Activated naive CD8-positive, alpha-beta T cell treated with anti-CD3 and anti-CD28 coated beads, Interleukin-2, amount 50 U/mL, for 24 hours (primary cell): ENCODE results near the gene ANKRD22.
A peak's percentile ranks its signal among the peaks of the same experiment; 100 is the strongest.

Experiments
- ATAC-seq: fragments of 150-1000 bp; cut with Tn5 transposase; one replicate; pipeline ENCODE4 v1.10.0; 2021
- DNase-seq: peaks from one replicate; pipeline ENCODE4 v3.0.0; 2021
- H3K27ac Mint-ChIP-seq: one replicate; pipeline ENCODE4 v1.8.0; 2021; ENCODE audit warnings: mild to moderate bottlenecking, mixed read lengths
- H3K27me3 Mint-ChIP-seq: one replicate; pipeline ENCODE4 v1.8.0; 2021; ENCODE audit warnings: mixed read lengths
- H3K36me3 Mint-ChIP-seq: one replicate; pipeline ENCODE4 v1.8.0; 2021; ENCODE audit warnings: low read depth, mixed read lengths
- H3K4me1 Mint-ChIP-seq: one replicate; pipeline ENCODE4 v1.8.0; 2021; ENCODE audit warnings: mixed read lengths
- H3K4me3 Mint-ChIP-seq: one replicate; pipeline ENCODE4 v1.8.0; 2021; ENCODE audit warnings: mild to moderate bottlenecking, moderate library complexity, mixed read lengths
- H3K9me3 Mint-ChIP-seq: one replicate; pipeline ENCODE4 v1.8.0; 2021; ENCODE audit warnings: mixed read lengths

ANKRD22 gene

DNA sequence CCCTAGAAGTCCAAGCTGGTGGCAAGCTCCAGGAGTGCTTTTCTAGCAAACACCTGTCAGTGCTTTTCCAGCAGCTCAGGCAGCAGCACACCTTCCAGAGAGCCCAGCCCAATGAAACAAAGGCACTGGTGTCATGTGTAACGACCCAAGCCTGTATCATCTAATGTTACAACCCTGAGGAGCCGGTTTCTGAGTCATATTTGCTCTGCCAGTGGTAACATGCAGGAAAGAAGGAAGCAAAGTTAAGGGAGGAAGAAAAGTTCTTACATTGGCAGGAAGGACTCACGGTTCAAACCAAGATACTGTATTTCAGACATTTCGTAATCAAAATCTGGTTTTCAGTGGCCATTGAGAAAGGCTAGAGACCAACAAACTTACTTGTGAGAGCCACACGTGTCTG is at the start of gene ANKRD22:
TSS of gene ANKRD22 (minus strand) at position 139 of the 400 bp plus-strand sequence. CDS start 237 bp downstream, outside the sequence.
- no peak for ATAC-seq
- Mint-ChIP-seq H3K9me3 (no peaks in the 10 kb centered on the region), H3K27me3 (no peaks in the 10 kb centered on the region), H3K4me3 (no peak within 1 kb of the TSS), H3K36me3 (no peaks in the 10 kb centered on the region), H3K4me1 (peaks cover 20% of the 10 kb centered on the region), H3K27ac (no peak within 1 kb of the TSS)
- no peak for DNase-seq

DNA sequence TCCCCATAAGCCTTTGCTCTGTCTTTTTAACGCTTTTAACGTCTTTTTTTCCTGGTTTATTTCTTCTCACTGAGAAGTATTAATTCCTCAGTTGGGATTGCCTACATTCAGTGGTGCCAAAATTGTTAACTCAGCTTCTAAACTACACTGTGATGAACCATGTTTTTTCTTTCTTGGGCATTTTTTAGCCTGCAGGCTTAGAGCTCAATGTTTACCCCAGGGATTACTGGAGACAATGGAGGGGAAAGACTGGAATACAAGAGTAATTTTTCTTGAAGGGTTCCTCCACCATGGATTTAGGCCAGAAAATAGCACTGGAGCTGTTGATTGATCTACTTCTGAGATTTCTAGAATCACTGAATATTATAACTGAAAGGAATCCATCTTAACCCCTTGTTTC is 48.2 kb upstream of the ANKRD22 start:
- ATAC-seq (no peak), DNase-seq (no peak)
- H3K9me3 Mint-ChIP-seq = no peaks in the 10 kb centered on the region
- H3K27ac Mint-ChIP-seq = peak overlapping the region; percentile 97
- H3K36me3 Mint-ChIP-seq = peaks cover 37% of the 10 kb centered on the region
- no peaks in the 10 kb centered on the region for H3K27me3 Mint-ChIP-seq
- H3K4me3 Mint-ChIP-seq = no peak overlapping the region
- peaks cover 87% of the 10 kb centered on the region for H3K4me1 Mint-ChIP-seq

DNA sequence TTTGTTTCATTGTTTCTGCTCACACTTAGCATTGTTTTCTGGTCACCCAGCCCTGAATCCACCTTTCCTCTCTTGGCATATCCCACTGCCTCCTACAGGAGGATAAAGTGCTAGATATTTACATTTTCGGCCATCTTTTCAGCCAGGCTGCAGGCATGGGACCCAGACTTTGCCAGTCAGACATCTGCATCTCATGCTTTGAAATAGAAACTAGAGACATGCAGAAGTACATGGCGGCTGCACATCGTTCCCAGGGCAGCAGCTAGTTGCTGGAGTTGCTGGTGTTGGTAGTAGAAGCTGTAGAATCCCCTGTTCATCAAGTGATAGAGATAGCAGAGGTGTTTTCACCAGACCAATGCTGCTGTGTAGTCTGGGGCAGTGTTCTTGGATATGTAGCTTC is 47.1 kb upstream of the ANKRD22 start:
- Mint-ChIP-seq H3K36me3 (peaks cover 34% of the 10 kb centered on the region), H3K27ac (peak overlapping the region; percentile 97), H3K4me3 (no peak overlapping the region), H3K9me3 (no peaks in the 10 kb centered on the region), H3K4me1 (peaks cover 91% of the 10 kb centered on the region), H3K27me3 (no peaks in the 10 kb centered on the region)
- ATAC-seq = no peak
- no peak for DNase-seq

DNA sequence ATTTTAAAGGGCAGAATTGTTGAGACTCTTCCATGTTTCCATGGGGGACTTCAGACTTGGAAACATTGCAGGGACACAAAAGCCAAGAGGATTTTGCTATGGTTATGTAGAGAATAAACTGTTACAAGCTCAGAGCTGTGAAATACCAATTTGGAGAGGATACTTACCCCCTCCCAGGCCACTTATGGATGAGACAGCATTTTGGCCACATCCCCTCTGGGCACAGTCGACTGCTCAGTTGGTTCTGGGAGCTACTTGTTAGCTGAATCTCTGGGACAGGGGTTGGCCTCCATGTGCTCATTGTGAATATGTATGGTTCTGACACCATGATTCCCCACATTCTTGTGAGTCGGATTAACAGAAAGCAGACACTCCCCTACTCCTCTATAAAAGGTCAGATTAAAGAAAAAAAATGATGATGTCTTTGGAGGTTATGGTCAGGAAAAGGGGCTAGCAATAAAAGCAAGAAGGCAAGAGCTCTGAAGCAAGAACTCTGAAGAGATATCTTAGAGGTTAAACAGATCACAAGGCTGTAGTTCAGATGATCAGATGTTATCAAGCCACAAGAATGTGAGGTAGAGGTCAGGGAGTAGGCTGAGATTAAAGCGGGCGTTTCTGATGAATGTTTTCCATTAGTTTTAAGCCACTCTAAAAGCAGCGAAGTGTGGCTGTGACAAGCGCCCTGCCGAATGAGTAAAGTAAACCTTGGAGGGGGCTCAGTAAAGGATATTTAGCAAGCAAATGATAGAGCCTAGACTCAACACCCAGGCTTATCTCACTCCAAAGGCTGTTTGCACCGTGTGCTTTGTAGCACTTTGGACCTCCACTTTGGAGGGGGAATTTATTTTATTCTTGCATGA is 45.6 kb upstream of the ANKRD22 start:
- H3K4me1 Mint-ChIP-seq = peaks cover 81% of the 10 kb centered on the region
- no peaks in the 10 kb centered on the region for H3K9me3 Mint-ChIP-seq
- H3K4me3 Mint-ChIP-seq = peak overlapping the region; percentile 69
- H3K27ac Mint-ChIP-seq = peak overlapping the region; percentile 97
- peak; percentile 81 for ATAC-seq
- H3K27me3 Mint-ChIP-seq = no peaks in the 10 kb centered on the region
- DNase-seq = peak; percentile 46
- H3K36me3 Mint-ChIP-seq = peaks cover 25% of the 10 kb centered on the region

DNA sequence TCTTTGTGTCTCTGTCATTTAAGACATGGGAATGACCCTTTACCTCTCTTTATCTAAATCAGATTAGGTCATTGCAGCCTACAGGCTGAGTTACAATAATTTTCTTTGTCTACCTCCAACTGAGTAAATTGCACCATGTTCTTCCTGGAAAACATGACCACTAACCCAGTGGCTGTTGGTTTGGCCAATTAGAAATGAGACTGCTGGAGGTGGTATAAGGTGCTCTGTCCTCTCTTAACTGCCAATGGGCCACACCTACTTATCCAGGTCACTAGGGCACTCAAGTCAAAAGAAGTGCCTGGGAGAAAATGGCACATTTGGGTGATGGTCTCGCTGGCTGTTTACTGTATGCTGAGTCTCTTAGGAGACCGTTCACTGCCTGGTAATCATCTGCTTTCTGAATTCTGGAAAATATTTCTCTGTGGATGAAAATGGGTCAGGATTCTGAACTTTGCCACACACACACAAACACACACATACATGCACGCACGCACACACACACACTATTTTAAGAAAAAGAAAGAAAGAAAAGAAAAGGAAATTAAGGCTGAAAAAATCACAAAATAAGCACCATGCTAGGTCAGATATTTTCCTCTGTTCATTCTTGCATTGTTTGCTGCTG is 44.8 kb upstream of the ANKRD22 start:
- Mint-ChIP-seq H3K36me3 (peaks cover 21% of the 10 kb centered on the region), H3K27ac (peak overlapping the region; percentile 97), H3K4me3 (peak overlapping the region; percentile 69), H3K9me3 (no peaks in the 10 kb centered on the region), H3K4me1 (peaks cover 76% of the 10 kb centered on the region), H3K27me3 (no peaks in the 10 kb centered on the region)
- DNase-seq (no peak), ATAC-seq (no peak)

DNA sequence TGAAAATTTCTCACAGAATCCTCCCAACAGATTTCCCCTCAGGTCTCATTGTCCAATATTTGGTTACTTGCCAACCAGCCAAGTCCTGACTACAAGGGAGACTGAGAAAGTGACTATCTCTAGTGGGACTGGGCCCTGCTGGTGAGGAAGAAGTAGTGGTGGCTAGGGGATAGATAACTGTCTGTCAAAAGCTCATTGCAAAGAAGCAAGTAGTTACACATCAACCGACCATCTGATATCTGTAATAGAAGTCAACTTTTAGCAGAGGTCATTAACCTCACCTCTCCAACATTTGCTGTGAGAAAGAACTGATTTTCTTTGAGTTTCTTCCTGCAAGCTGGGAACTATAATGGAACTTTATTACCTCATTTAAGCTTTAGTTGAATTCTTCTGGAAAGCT is 43.6 kb upstream of the ANKRD22 start:
- DNase-seq = no peak
- no peak overlapping the region for H3K27ac Mint-ChIP-seq
- H3K4me3 Mint-ChIP-seq = no peak overlapping the region
- no peak for ATAC-seq
- H3K4me1 Mint-ChIP-seq = peaks cover 73% of the 10 kb centered on the region
- H3K9me3 Mint-ChIP-seq = no peaks in the 10 kb centered on the region
- no peaks in the 10 kb centered on the region for H3K27me3 Mint-ChIP-seq
- peaks cover 17% of the 10 kb centered on the region for H3K36me3 Mint-ChIP-seq

DNA sequence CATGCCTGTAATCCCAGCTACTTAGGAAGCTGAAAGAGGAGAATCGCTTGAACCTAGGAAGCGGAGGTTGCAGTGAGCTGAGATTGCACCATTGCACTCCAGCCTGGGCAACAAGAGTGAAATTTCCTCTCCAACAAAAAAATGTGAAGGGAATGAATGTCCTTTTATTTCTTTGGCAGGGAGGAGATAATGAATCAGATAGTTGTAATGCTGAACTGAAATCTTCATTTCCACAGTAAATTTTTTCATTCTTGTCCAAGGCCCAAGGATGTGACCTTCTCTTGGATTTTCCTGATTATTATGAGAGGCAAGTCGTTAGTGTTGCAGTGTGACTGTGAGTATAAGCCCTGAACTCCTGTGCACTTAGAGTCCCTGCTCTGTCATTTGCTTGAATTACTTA is 42.0 kb upstream of the ANKRD22 start:
- Mint-ChIP-seq H3K4me3 (no peak overlapping the region), H3K9me3 (no peaks in the 10 kb centered on the region), H3K36me3 (peaks cover 12% of the 10 kb centered on the region), H3K4me1 (peaks cover 70% of the 10 kb centered on the region), H3K27me3 (no peaks in the 10 kb centered on the region), H3K27ac (no peak overlapping the region)
- ATAC-seq = no peak
- DNase-seq = no peak

DNA sequence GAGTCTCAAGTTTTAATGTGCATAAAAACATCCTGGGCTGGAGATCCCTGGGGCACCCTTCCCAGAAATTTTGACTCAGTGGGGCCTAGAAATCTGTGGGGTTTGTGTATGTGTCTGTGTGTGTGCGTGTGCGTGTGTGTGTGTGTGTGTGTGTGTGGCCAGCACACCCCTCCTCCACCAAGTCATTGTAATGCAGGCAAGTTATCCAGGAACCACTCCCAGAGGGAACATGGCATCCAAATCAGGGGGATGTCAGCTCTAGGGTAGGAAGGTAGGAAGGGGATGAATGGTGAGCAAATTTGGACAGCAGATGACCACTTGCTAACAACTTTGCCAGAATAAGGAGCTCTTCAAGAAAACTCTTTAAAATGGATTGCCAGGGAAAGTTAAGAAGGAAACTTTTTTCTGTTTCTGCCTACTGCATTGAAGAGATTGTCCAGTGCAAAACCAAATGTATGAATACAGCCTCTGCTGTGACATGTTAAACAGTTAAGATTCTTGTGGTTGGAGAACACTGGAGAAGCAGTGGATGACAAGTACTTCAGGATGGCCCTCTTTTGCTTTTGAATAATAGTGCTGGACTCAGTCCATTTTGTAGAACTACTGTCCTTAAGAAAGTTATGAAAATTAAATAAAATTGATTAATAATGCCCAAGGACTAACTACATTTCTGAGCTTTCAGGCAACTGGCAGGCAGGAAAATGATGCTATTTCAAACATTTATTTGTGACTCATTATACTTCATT is 40.8 kb upstream of the ANKRD22 start:
- peaks cover 67% of the 10 kb centered on the region for H3K4me1 Mint-ChIP-seq
- ATAC-seq = no peak
- no peaks in the 10 kb centered on the region for H3K9me3 Mint-ChIP-seq
- DNase-seq = no peak
- H3K36me3 Mint-ChIP-seq = peaks cover 15% of the 10 kb centered on the region
- no peak overlapping the region for H3K4me3 Mint-ChIP-seq
- no peaks in the 10 kb centered on the region for H3K27me3 Mint-ChIP-seq
- H3K27ac Mint-ChIP-seq = no peak overlapping the region

DNA sequence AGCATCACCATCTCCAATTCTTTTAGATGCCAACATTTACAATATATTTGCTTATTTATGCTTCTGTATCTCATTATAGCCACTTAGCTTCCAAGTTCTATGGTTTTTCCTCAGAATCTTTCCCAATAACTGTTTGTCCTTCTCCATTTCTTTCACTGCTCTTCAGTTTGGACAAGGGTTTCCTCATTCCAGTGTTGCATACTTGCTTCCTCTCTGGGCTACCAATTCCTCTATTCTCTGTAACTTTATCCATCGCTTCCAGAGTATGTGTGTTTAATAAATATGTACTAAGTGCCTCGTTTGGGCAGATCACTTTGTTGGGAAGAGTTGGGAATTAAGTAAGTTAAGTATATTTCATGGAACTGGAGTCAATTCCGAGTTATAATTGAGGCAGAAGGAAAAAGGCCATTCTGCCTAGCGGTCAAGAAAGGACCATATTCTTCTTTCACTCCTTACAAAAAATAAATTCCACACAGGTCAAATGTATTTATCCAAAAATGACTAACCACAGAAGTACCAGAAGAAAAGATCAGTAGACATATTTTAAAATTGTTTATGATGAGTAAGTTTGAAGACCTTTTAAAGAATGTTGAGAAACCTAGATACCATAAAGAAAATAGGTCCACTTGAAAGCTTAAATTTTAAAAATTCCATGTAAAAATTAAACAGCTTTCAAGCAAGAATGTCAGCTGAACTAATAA is 39.2 kb upstream of the ANKRD22 start:
- no peaks in the 10 kb centered on the region for H3K9me3 Mint-ChIP-seq
- no peaks in the 10 kb centered on the region for H3K27me3 Mint-ChIP-seq
- H3K27ac Mint-ChIP-seq = no peak overlapping the region
- DNase-seq = no peak
- peaks cover 66% of the 10 kb centered on the region for H3K4me1 Mint-ChIP-seq
- no peak overlapping the region for H3K4me3 Mint-ChIP-seq
- no peak for ATAC-seq
- peaks cover 14% of the 10 kb centered on the region for H3K36me3 Mint-ChIP-seq

DNA sequence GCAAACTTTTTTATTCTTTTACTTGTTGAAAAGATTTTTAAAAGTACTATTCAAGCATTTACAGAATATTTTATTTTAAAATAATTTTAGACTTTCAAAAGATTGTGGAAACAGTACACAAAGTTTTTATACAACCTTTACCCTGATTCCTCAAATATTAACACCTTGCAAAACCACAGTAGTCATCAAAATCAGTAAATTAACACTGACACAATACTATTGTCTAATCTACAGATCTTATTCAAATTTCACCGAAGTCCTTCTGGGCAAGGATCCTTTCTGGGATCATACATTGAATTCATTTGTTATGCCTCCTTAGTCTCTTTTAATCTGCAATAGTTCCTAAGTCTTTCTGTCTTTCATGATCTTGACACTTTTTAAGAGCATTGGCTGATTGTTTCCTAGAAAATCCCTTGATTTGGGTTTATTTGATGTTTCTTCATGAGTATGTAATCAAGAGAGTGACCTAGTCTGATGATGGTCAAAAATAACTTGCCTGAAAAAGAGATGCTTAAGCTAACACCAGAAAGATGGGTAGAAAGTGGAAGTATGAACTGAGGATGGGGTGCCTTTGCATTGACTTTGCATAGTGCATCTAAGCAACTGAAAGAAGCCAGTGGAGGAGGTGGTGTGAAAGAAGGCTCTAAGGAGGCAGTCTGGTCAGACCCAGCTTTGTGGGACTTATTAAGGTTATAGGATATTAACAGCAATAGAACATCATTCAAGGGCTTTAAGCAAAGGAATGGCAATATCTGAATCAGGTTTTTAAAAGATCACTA is 38.1 kb upstream of the ANKRD22 start:
- peaks cover 12% of the 10 kb centered on the region for H3K36me3 Mint-ChIP-seq
- H3K27me3 Mint-ChIP-seq = no peaks in the 10 kb centered on the region
- ATAC-seq (no peak), DNase-seq (no peak)
- H3K4me1 Mint-ChIP-seq = peaks cover 68% of the 10 kb centered on the region
- H3K27ac Mint-ChIP-seq = no peak overlapping the region
- no peaks in the 10 kb centered on the region for H3K9me3 Mint-ChIP-seq
- H3K4me3 Mint-ChIP-seq = no peak overlapping the region

DNA sequence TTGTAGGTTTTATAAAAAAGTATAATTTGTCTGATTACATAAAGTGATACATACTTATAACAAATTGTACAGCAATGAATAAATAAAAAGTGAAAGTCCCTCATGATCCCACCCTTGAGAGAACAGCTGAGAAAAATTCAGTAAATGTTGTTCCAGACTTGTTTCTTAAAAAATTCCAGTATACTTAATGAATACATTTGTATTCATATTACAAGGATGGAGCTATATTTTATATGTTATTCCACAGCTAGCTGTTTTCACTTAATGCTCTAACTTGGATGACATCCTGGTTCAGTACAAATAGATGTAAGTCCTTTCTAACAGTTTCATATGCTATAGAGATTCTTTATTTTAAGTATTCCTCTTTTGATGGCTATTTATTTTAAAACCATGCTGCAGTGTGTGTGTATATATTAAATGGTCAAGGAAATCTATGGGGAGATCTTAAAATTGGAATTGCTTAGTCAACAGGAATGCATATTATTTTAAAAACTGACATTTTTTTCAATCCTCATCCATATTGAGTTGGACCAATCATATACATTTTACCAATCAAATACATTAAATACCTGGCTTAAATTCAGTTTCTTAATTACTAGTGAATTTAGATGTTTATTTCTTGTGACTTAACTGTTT is 37.3 kb upstream of the ANKRD22 start:
- H3K9me3 Mint-ChIP-seq = no peaks in the 10 kb centered on the region
- peaks cover 70% of the 10 kb centered on the region for H3K4me1 Mint-ChIP-seq
- H3K36me3 Mint-ChIP-seq = peaks cover 7% of the 10 kb centered on the region
- no peak for DNase-seq
- H3K4me3 Mint-ChIP-seq = no peak overlapping the region
- ATAC-seq = no peak
- no peak overlapping the region for H3K27ac Mint-ChIP-seq
- H3K27me3 Mint-ChIP-seq = no peaks in the 10 kb centered on the region

DNA sequence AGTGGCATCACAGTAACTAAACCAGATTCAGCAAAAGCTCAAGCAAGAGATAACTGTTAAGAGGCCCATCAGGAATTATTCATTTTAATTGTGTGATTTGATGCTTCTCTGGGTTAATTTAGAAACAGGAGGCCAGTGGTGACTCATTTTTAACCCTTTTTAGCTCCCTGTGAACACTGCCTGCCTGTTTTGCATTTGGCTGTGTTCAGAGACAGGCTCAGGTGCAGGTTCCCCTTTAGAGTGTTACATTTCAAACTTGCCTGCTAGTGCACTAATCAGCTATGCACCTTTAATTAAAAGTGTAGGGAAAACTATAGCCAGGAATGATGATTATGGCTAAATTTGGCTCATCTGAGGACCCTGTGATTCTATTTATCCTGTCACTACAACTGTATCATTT is 34.9 kb upstream of the ANKRD22 start:
- H3K9me3 Mint-ChIP-seq = no peaks in the 10 kb centered on the region
- ATAC-seq (peak; percentile 95), DNase-seq (no peak)
- H3K4me1 Mint-ChIP-seq = peaks cover 87% of the 10 kb centered on the region
- peaks cover 16% of the 10 kb centered on the region for H3K36me3 Mint-ChIP-seq
- no peak overlapping the region for H3K27ac Mint-ChIP-seq
- no peak overlapping the region for H3K4me3 Mint-ChIP-seq
- H3K27me3 Mint-ChIP-seq = no peaks in the 10 kb centered on the region

DNA sequence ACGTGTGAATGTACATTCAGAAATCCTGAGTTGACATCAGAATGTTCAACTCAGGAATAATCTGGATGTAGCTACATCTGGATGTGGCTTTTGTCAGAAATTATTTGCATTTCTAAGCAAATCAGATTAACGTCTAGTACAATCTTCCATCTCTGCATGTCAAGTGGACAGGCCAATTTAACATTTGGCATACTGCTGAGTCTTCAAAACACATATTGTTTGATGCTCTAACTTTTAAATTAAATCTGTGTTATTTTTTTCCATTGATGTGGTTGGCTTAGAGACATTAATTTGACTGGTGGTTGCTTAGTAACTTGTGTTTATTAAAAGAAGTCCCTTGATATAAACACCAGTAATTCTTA is 31.8 kb upstream of the ANKRD22 start:
- H3K9me3 Mint-ChIP-seq = no peaks in the 10 kb centered on the region
- peak overlapping the region; percentile 67 for H3K27ac Mint-ChIP-seq
- ATAC-seq = no peak
- DNase-seq = no peak
- peaks cover 23% of the 10 kb centered on the region for H3K36me3 Mint-ChIP-seq
- H3K4me3 Mint-ChIP-seq = peak overlapping the region; percentile 72
- no peaks in the 10 kb centered on the region for H3K27me3 Mint-ChIP-seq
- H3K4me1 Mint-ChIP-seq = peaks cover 84% of the 10 kb centered on the region
